GM19193 (cell line): Measurements from ENCODE around the gene VSIG2.

Source experiments
- POLR2A ChIP-seq: IDR thresholded peaks from 4 replicates; pipeline ENCODE4 v1.6.1; 2011; ENCODE audit not compliant: insufficient read depth, insufficient read length; ENCODE audit errors: extremely low read depth

Gene VSIG2

GRCh38 chr11:124724979-124725718 is 26.9 kb downstream of the VSIG2 start:
- peak; percentile 36 for TF ChIP-seq POLR2A

DNA sequence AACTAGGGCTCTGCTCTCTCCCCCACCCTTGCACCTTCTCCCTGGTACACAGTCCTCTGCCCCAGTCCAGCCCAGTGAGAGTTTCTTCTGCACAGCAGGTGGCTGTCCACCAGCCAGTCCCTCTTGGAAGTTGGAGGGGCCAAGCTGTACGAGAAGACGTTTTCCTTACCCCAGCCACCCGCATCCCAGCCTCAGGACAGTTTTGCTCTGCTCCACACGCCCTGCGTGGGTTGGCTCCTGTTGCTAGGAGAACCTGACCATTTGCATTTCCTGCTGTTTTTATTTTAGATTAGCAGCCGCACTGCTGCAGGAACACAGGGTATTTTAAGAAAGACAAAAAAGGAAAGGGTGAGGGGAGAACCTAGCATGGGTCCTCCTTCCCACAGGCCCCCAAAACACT is 29.9 kb downstream of the VSIG2 start:
- no peak for TF ChIP-seq POLR2A

DNA sequence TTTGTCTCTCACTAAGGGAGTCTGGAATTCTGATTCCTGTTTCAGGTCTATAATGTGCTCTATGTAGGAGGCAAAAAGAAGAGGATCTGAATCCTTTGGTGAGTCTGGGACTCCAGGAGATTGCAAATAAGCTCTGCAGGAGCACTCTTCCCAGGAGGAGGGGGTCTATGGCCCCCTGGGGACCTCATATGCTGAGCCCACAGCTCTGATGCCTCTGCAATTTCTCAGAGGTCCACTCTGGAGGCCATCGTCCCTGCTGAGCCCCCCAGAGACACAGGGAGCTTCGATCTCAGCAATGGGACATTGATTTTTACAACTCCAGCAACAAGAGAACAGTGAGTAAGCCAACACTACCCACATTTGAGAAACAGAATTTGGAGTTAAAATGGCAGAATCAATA is 32.5 kb downstream of the VSIG2 start:
- no peak for TF ChIP-seq POLR2A

DNA sequence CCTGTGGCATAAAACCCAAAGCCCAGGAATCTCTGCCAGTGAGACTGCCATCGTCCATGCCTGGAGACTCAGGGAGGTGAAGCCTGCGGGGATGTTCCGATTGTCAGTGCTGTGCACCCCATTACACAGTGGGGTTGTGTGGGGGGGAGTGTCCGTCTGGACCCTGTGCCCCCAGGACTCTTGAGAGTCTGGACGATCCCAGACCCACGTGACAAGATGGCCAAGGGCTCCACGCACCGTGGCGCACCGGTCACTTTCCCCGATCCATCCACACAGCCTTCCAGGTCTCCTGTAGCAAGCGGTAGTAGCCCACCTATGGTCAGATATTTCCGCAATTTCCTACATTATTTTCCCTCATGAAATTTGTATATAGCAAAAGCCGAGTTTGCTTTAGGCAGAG is 33.3 kb downstream of the VSIG2 start:
- TF ChIP-seq POLR2A, result no peak

- no peak for TF ChIP-seq POLR2A
Measured at GRCh38 chr11:124717786-124718651, 34.0 kb downstream of the VSIG2 start.

DNA sequence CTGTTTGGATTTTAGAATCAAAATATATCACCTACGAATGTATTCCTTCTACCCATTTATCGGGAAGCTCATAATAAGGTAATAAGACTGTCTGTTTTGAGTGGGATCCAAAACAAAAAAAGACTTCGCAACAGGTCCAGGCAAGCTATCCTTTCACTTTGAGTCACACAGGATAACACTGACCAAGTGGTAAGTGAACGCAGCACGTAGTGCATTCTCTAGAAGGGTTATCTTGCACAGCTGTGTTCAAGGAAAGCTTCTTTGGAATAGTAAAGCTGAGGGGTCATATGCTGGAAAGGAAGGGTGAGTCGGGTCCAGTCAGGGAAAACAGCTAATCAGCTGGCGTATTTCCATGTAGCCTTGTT is 34.7 kb downstream of the VSIG2 start:
- no peak for TF ChIP-seq POLR2A

GRCh38 chr11:124716591-124716990 is 35.5 kb downstream of the VSIG2 start:
- TF ChIP-seq POLR2A, result no peak

- no peak for TF ChIP-seq POLR2A
Measured at GRCh38 chr11:124712392-124712791, 39.7 kb downstream of the VSIG2 start.

DNA sequence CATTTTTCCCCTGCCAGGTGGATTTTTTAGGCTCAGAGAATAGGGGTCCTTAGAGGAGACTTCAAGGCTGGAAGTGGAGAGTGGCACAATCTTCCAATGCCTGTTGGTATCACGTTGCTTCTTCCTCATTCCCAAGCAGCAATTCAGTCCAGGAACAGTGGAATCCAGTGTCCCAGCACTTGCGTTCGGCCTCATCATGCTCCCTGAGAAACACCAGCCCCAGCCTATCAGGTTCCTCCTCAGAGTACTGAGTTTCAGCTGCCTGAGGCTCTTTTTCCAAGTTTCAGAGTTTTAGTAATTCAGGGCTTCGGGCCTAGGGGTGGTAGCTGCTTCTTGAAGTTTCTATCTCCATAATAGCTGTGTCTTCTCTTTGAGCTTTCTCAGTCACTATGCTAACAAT is 44.2 kb downstream of the VSIG2 start:
- TF ChIP-seq POLR2A, result no peak

- no peak for TF ChIP-seq POLR2A
Measured at GRCh38 chr11:124700028-124700427, 52.0 kb downstream of the VSIG2 start.

DNA sequence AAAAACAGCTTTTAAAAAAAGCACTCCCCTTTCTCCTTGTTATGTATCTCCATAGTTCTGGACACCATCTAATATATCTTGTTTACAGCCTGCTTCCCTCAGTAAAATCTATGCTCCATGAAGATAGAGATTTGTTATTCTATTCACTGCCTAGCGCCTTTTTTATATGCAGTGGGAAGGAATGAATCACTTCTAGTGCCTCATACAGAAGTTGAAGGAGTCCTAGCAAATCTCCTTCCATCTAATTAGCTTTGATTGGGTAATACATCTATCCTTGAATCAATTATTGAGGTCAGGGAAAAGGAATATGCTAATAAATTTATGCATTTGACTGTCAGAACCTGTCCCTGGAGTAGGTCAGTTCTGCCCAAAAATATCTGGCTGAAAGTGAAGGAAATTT is 52.5 kb downstream of the VSIG2 start:
- no peak for TF ChIP-seq POLR2A
